Small intestine (tissue), 7 donors: ENCODE results near the gene CFL2. TPM values are rescaled to one million over a fixed set of nuclear protein-coding genes. Genes with fewer than 3 reads are reported as not detected.

Experiments used
- DNase-seq, 2 donors: peaks; one replicate each; pipeline versions ENCODE4 v3.0.0 to v3.0.0-alpha.2; 2013
- FAIRE-seq: peaks from 2 replicates; lab custom pipeline; 2012; peaks lifted over from hg19 to GRCh38; lab: Jason Lieb, UNC
- H3K27ac ChIP-seq, 3 donors: one replicate each; pipeline ENCODE4 v1.5.1; 2013; ENCODE audit warnings: low read length in 2 of 3, mild to moderate bottlenecking in 2 of 3, control low read depth in 1 of 3, inconsistent platforms in 1 of 3, low read depth in 1 of 3, moderate library complexity in 1 of 3
- H3K27me3 ChIP-seq, 3 donors: one replicate each; pipeline ENCODE4 v1.6.1; 2013; ENCODE audit warnings: low read length in 3 of 3, inconsistent platforms in 1 of 3; ENCODE audit not compliant: control insufficient read depth in 3 of 3, insufficient read depth in 3 of 3
- H3K36me3 ChIP-seq, 3 donors: one replicate each; pipeline ENCODE4 v1.6.1; 2013; ENCODE audit warnings: low read length in 3 of 3, inconsistent platforms in 1 of 3, low read depth in 1 of 3, mild to moderate bottlenecking in 1 of 3, moderate library complexity in 1 of 3; ENCODE audit not compliant: control insufficient read depth in 3 of 3, insufficient read depth in 2 of 3
- H3K4me1 ChIP-seq, 3 donors: one replicate each; pipeline ENCODE4 v1.6.1; 2013; ENCODE audit warnings: low read length in 2 of 3, inconsistent platforms in 1 of 3, low read depth in 1 of 3, mild to moderate bottlenecking in 1 of 3, moderate library complexity in 1 of 3; ENCODE audit not compliant: control insufficient read depth in 3 of 3, insufficient read depth in 2 of 3
- H3K4me3 ChIP-seq, 3 donors: one replicate each; pipeline ENCODE4 v1.5.1; 2013; ENCODE audit warnings: low read length in 3 of 3, control low read depth in 1 of 3, inconsistent platforms in 1 of 3, low read depth in 1 of 3, mild to moderate bottlenecking in 1 of 3, moderate library complexity in 1 of 3
- H3K9me3 ChIP-seq, 2 donors: one replicate each; pipeline ENCODE4 v1.6.1; 2013; ENCODE audit warnings: low read depth in 1 of 2, low read length in 1 of 2; ENCODE audit not compliant: control insufficient read depth in 2 of 2, insufficient read depth in 1 of 2
- WGBS, 3 donors: extraction: QIAGEN DNeasy Blood & Tissue Kit; methylation state at CpG; one replicate each; pipeline ENCODE4 v1.1.7; 2013; 5-methylcytosine and 5-hydroxymethylcytosine counted together
- polyA plus RNA-seq, 4 donors: library from polyadenylated mRNA; stranded (reverse) in 3 of 4; unstranded in 1 of 4; fragments of 200-250 nt in 3 of 4; fragments of 120-200 nt in 1 of 4; gene quantifications; one replicate each; pipeline versions ENCODE4 v1.2.1 to v1.2.3, GENCODE V29; 2013
- donor health status: healthy with polysubstance abuse.
- donor health status: control.
- donor health status: control.
- donor health status: Bipolar disorder and iron deficiency.
- donor health status: healthy.

CFL2 gene
- polyA plus RNA-seq, 4 donors = 1.6 to 17.9 (median 11.1) TPM

GRCh38 chr14:34678306-34678705 lies 36.1 kb downstream of the CFL2 start:
- H3K27me3 ChIP-seq = no peaks in the 10 kb centered on the region
- no peaks in the 10 kb centered on the region for H3K36me3 ChIP-seq
- H3K4me3 ChIP-seq = no peak overlapping the region
- H3K27ac ChIP-seq = no peak overlapping the region
- FAIRE-seq (no peak), DNase-seq (no peak)
- 73 to 76% (median 75%) methylated on average over 7 of the region's 7 CpGs for WGBS, 3 donors
- no peaks in the 10 kb centered on the region for H3K9me3 ChIP-seq
- H3K4me1 ChIP-seq = no peaks in the 10 kb centered on the region

GRCh38 chr14:34676516-34677211 lies 37.7 kb downstream of the CFL2 start:
- FAIRE-seq (no peak), DNase-seq (no peak)
- Histone ChIP-seq H3K27ac (no peak overlapping the region), H3K36me3 (no peaks in the 10 kb centered on the region), H3K4me1 (no peaks in the 10 kb centered on the region), H3K4me3 (no peak overlapping the region), H3K9me3 (no peaks in the 10 kb centered on the region), H3K27me3 (no peaks in the 10 kb centered on the region)
- 78 to 83% (median 82%) methylated on average over 7 of the region's 7 CpGs for WGBS, 3 donors

GRCh38 chr14:34673702-34674101 lies 40.7 kb downstream of the CFL2 start:
- 78 to 88% (median 80%) methylated on average over 1 of the region's 1 CpG for WGBS, 3 donors
- no peak for FAIRE-seq
- Histone ChIP-seq H3K36me3 (no peaks in the 10 kb centered on the region), H3K27me3 (no peaks in the 10 kb centered on the region), H3K27ac (no peak overlapping the region), H3K4me3 (no peak overlapping the region), H3K4me1 (no peaks in the 10 kb centered on the region), H3K9me3 (no peaks in the 10 kb centered on the region)
- no peak for DNase-seq

GRCh38 chr14:34671716-34672115 lies 42.7 kb downstream of the CFL2 start:
- DNase-seq (no peak), FAIRE-seq (no peak)
- Histone ChIP-seq H3K36me3 (no peaks in the 10 kb centered on the region), H3K4me1 (no peaks in the 10 kb centered on the region), H3K27me3 (no peaks in the 10 kb centered on the region), H3K27ac (no peak overlapping the region), H3K4me3 (no peak overlapping the region), H3K9me3 (no peaks in the 10 kb centered on the region)
- 66 to 75% (median 73%) methylated on average over 6 of the region's 6 CpGs for WGBS, 3 donors

- 75 to 84% (median 81%) methylated on average over 2 of the region's 2 CpGs for WGBS, 3 donors
- H3K27ac ChIP-seq = no peak overlapping the region
- H3K4me1 ChIP-seq = no peaks in the 10 kb centered on the region
- H3K4me3 ChIP-seq = no peak overlapping the region
- no peak for FAIRE-seq
- no peaks in the 10 kb centered on the region for H3K36me3 ChIP-seq
- H3K9me3 ChIP-seq = no peaks in the 10 kb centered on the region
- no peak for DNase-seq
- H3K27me3 ChIP-seq = no peaks in the 10 kb centered on the region
These were observed 46.3 kb downstream of the CFL2 start for GRCh38 chr14:34668111-34668510.

GRCh38 chr14:34667007-34667406 lies 47.4 kb downstream of the CFL2 start:
- H3K9me3 ChIP-seq = peaks cover 0 to 3% of the 10 kb centered on the region in 2 donors
- DNase-seq (no peak), FAIRE-seq (no peak)
- no peak overlapping the region for H3K27ac ChIP-seq
- H3K4me1 ChIP-seq = no peaks in the 10 kb centered on the region
- no peaks in the 10 kb centered on the region for H3K27me3 ChIP-seq
- WGBS, 3 donors = 89 to 93% (median 93%) methylated on average over 7 of the region's 7 CpGs
- H3K36me3 ChIP-seq = no peaks in the 10 kb centered on the region
- no peak overlapping the region for H3K4me3 ChIP-seq

GRCh38 chr14:34665785-34666435 lies 48.5 kb downstream of the CFL2 start:
- WGBS, 3 donors = 27 to 40% (median 38%) methylated on average over 2 of the region's 2 CpGs
- DNase-seq = peak; percentile 15 to 26
- H3K4me1 ChIP-seq = no peaks in the 10 kb centered on the region
- no peak overlapping the region for H3K4me3 ChIP-seq
- peaks cover 0 to 3% of the 10 kb centered on the region in 2 donors for H3K9me3 ChIP-seq
- no peaks in the 10 kb centered on the region for H3K36me3 ChIP-seq
- peak overlapping the region in 1 of 3 donors; percentile 57 for H3K27ac ChIP-seq
- H3K27me3 ChIP-seq = no peaks in the 10 kb centered on the region
- FAIRE-seq = no peak

GRCh38 chr14:34662561-34663088 lies 51.8 kb downstream of the CFL2 start:
- Histone ChIP-seq H3K4me3 (no peak overlapping the region), H3K27ac (no peak overlapping the region), H3K36me3 (no peaks in the 10 kb centered on the region), H3K4me1 (no peaks in the 10 kb centered on the region), H3K9me3 (peaks cover 0 to 3% of the 10 kb centered on the region in 2 donors), H3K27me3 (no peaks in the 10 kb centered on the region)
- no peak for FAIRE-seq
- 89 to 94% (median 91%) methylated on average over 4 of the region's 4 CpGs for WGBS, 3 donors
- no peak for DNase-seq
